ENCODE measurements around the gene COL24A1.

Gene COL24A1

DNA sequence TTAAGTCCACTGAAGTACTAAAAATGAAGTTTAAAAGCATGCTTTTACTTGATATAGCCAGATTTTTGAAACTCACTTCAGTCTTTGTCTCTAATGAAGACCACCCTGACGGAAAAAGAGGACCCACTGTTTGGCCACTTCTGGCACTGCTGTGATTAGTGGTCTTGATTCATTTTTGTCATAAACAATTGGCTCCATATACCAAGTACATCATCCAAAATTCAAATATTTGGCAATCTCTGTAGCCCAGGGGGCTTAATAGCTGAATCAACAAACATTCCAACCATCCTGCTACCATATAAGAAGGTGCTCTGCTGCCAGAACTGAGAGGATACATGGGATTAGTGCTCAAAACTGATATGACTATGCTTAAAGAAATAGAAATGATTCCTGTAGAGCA is 156.0 kb downstream of the COL24A1 start:
- Histone ChIP-seq H3K27me3 (replicated peaks; ENCODE audit: control insufficient read depth, insufficient read depth, low read length) (no peaks in the 10 kb centered on the region), H3K36me3 (ENCODE audit: control insufficient read depth, insufficient read depth, low read length) (no peaks in the 10 kb centered on the region), H3K4me3 (replicated peaks; ENCODE audit: low read depth, low read length) (no peak overlapping the region)
- DNase-seq (ENCODE audit: extremely low read depth, insufficient read length), result no peak
- TF ChIP-seq, protein P1, sequence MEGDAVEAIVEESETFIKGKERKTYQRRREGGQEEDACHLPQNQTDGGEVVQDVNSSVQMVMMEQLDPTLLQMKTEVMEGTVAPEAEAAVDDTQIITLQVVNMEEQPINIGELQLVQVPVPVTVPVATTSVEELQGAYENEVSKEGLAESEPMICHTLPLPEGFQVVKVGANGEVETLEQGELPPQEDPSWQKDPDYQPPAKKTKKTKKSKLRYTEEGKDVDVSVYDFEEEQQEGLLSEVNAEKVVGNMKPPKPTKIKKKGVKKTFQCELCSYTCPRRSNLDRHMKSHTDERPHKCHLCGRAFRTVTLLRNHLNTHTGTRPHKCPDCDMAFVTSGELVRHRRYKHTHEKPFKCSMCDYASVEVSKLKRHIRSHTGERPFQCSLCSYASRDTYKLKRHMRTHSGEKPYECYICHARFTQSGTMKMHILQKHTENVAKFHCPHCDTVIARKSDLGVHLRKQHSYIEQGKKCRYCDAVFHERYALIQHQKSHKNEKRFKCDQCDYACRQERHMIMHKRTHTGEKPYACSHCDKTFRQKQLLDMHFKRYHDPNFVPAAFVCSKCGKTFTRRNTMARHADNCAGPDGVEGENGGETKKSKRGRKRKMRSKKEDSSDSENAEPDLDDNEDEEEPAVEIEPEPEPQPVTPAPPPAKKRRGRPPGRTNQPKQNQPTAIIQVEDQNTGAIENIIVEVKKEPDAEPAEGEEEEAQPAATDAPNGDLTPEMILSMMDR (IDR thresholded peaks at IDR 0.05; ENCODE audit: insufficient read depth, low read length, poor library complexity, severe bottlenecking), result no peak

DNA sequence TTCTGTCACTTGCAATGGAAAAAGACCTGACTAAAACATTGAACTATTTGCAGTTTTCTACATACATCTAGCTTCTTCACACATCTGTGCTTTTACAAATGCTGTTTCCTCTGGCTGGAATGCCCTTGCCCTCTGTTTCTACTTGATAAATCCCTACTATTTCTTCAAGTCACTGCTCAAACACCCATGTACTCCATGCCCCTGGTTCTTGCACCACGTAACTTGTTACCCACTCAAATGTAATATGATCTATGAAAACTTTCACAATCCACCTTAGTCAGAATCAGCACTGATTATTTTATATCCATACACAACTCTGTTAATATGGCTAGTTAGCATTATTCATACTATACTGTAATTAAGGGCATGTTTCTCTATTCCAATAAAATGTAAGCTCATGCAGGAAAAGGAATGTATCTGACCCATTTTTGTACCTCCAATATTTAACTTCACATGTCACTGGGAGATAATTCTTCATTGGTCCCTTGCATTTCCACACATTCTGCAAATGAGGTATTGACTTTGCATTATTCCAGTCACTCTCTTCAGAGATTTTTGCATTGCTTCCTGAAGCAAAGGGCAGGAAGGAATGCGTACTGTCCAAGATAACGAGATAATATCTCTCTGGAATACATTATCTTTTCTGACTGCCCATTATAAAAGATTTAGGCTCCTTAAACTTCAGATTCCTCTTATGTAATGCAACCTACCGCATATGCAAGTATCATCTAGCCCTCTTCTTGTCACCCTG is 158.3 kb downstream of the COL24A1 start:
- no peak for DNase-seq (ENCODE audit: extremely low read depth, insufficient read length)
- no peaks in the 10 kb centered on the region for H3K27me3 ChIP-seq (replicated peaks; ENCODE audit: control insufficient read depth, insufficient read depth, low read length)
- H3K36me3 ChIP-seq (ENCODE audit: control insufficient read depth, insufficient read depth, low read length), result no peaks in the 10 kb centered on the region
- H3K4me3 ChIP-seq (replicated peaks; ENCODE audit: low read depth, low read length), result no peak overlapping the region
- TF ChIP-seq, protein P1 (IDR thresholded peaks at IDR 0.05; ENCODE audit: insufficient read depth, low read length, poor library complexity, severe bottlenecking), result no peak

DNA sequence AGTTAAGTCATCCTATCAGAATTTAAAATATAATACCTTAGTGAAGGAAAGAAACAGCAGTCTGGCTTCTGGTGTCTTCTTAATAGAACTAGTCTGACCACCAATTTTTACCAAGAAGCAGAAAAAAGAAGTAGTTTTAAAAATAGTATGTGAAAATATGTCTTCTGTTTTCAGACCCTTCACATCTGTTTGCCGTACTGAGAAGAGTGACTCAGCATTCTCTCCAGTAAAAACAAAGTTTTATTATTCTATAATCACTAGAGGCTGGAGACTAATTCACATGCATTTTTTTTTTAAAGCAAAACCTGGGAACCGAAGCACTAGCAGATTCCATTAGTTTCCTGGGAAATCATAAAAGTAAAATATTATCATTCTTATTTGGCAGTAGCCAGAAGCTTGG is 163.8 kb downstream of the COL24A1 start:
- DNase-seq (ENCODE audit: extremely low read depth, insufficient read length), result peak; percentile 47
- Histone ChIP-seq H3K36me3 (ENCODE audit: control insufficient read depth, insufficient read depth, low read length) (no peaks in the 10 kb centered on the region), H3K4me3 (replicated peaks; ENCODE audit: low read depth, low read length) (peak overlapping the region; percentile 48), H3K27me3 (replicated peaks; ENCODE audit: control insufficient read depth, insufficient read depth, low read length) (no peaks in the 10 kb centered on the region)
- TF ChIP-seq, protein P1 (IDR thresholded peaks at IDR 0.05; ENCODE audit: insufficient read depth, low read length, poor library complexity, severe bottlenecking), result no peak

DNA sequence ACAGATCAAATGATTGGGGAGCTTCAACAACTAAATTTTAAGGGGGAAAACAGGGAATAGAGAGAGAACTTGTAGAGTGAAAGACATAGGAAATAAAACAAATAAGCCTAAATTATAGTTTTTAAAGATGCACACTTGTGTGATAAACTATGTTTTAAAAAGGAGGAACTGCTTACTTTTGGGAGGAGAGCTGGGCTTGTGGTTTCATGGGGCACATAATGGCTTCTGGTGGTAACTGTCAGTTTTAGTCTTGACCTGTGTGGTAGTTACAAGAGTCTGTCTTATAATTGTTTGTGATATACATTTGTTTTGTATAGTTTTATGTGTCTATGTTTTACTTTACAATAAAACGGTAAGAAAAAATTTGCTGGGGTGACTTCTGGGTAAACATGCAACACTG is 165.3 kb downstream of the COL24A1 start:
- peak overlapping the region; percentile 30 for H3K4me3 ChIP-seq (replicated peaks; ENCODE audit: low read depth, low read length)
- H3K27me3 ChIP-seq (replicated peaks; ENCODE audit: control insufficient read depth, insufficient read depth, low read length), result no peaks in the 10 kb centered on the region
- TF ChIP-seq, protein P1 (IDR thresholded peaks at IDR 0.05; ENCODE audit: insufficient read depth, low read length, poor library complexity, severe bottlenecking), result no peak
- DNase-seq (ENCODE audit: extremely low read depth, insufficient read length), result no peak
- no peaks in the 10 kb centered on the region for H3K36me3 ChIP-seq (ENCODE audit: control insufficient read depth, insufficient read depth, low read length)

DNA sequence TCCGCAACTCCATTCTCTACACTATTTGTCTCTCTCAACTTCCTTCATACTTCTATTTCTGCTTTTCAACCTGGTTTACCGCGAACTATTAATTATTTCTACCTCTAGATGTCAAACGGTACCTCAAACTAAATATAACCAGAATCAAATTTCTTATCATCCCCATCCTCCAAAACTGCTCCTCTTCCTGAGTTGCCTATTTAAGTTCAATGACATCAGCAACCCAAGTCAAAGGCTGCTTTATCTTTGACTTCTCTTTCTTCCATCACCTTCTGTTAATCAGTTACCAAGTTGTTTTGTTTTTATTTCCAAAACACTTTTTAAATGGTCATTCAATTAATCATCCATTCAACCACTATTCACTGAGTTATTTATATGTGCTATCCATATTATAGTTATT is 171.9 kb downstream of the COL24A1 start:
- H3K4me3 ChIP-seq (replicated peaks; ENCODE audit: low read depth, low read length), result no peak overlapping the region
- TF ChIP-seq, protein P1 (IDR thresholded peaks at IDR 0.05; ENCODE audit: insufficient read depth, low read length, poor library complexity, severe bottlenecking), result no peak
- no peaks in the 10 kb centered on the region for H3K27me3 ChIP-seq (replicated peaks; ENCODE audit: control insufficient read depth, insufficient read depth, low read length)
- DNase-seq (ENCODE audit: extremely low read depth, insufficient read length), result no peak
- H3K36me3 ChIP-seq (ENCODE audit: control insufficient read depth, insufficient read depth, low read length), result no peaks in the 10 kb centered on the region
